OCI-LY1 (cell line): ENCODE data around the gene TACR3.

ENCODE experiments used
- EZH2 ChIP-seq: fragments of 200-600 bp; sonication (generic), shearing (Covaris generic); IDR thresholded peaks from 2 replicates; pipeline ENCODE4 v1.8.0; 2017; ENCODE audit warnings: borderline replicate concordance, mixed run types, mild to moderate bottlenecking, antibody characterized with exemption, low read length, moderate library complexity, mixed read lengths
- TF ChIP-seq, protein P1 (sequence below): fragments of 200-600 bp; sonication (generic), shearing (Covaris generic); IDR thresholded peaks from 2 replicates; pipeline ENCODE4 v1.5.1; 2017; ENCODE audit warnings: mild to moderate bottlenecking, antibody characterized with exemption, low read length, moderate library complexity, mixed read lengths

DNA sequence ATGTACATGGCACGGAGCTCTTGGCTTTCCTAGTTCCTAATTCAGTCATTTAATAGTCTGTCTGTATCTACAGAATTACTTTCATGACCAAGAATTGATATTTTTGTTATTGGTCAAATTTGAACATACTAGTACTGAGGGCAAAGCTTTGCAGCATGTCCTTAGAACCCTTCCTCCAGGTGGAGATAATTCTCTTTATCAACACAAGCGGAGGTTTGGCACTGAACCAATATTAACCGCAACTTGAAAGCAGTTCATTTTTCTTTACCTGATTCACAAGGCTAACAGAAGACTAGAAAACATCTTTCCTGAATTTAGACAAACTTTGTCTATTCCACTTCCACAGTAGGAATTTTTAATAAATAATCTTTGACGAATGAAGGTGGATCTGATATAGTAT is 73.8 kb downstream of the TACR3 start:
- TF ChIP-seq, protein P1, sequence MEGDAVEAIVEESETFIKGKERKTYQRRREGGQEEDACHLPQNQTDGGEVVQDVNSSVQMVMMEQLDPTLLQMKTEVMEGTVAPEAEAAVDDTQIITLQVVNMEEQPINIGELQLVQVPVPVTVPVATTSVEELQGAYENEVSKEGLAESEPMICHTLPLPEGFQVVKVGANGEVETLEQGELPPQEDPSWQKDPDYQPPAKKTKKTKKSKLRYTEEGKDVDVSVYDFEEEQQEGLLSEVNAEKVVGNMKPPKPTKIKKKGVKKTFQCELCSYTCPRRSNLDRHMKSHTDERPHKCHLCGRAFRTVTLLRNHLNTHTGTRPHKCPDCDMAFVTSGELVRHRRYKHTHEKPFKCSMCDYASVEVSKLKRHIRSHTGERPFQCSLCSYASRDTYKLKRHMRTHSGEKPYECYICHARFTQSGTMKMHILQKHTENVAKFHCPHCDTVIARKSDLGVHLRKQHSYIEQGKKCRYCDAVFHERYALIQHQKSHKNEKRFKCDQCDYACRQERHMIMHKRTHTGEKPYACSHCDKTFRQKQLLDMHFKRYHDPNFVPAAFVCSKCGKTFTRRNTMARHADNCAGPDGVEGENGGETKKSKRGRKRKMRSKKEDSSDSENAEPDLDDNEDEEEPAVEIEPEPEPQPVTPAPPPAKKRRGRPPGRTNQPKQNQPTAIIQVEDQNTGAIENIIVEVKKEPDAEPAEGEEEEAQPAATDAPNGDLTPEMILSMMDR, result no peak
- no peak for TF ChIP-seq EZH2
